GM23248 (cell line): ENCODE measurements around the gene CASK. TPM values are rescaled to one million over a fixed set of nuclear protein-coding genes. Genes with fewer than 3 reads are reported as not detected.

ENCODE experiments used
- DNase-seq: peaks from one replicate; pipeline ENCODE4 v3.0.0-alpha.2; 2015
- H2AFZ ChIP-seq: fragments of 200-600 bp; sonication (generic); 2 replicates; pipeline ENCODE4 v1.6.1; 2016; ENCODE audit warnings: antibody characterized with exemption
- H3F3A ChIP-seq: fragments of 200-600 bp; sonication (generic); 2 replicates; pipeline ENCODE4 v1.6.1; 2016; ENCODE audit warnings: mild to moderate bottlenecking, antibody characterized with exemption, mixed run types; ENCODE audit not compliant: insufficient read depth
- H3K27ac ChIP-seq: fragments of 200-600 bp; sonication (generic); 2 replicates; pipeline ENCODE4 v1.5.1; 2016; ENCODE audit warnings: mild to moderate bottlenecking
- H3K27me3 ChIP-seq: fragments of 200-600 bp; sonication (generic); replicated peaks from 2 replicates; pipeline ENCODE4 v1.6.1; 2016; ENCODE audit warnings: mild to moderate bottlenecking; ENCODE audit not compliant: insufficient read depth
- H3K36me3 ChIP-seq: fragments of 200-600 bp; sonication (generic); 2 replicates; pipeline ENCODE4 v1.6.1; 2016; ENCODE audit warnings: low read depth, mild to moderate bottlenecking
- H3K4me1 ChIP-seq: fragments of 200-600 bp; sonication (generic); 2 replicates; pipeline ENCODE4 v1.6.1; 2016; ENCODE audit warnings: mild to moderate bottlenecking; ENCODE audit not compliant: insufficient read depth
- H3K4me2 ChIP-seq: fragments of 200-600 bp; sonication (generic); one replicate; pipeline ENCODE4 v1.6.1; 2016; ENCODE audit warnings: mild to moderate bottlenecking; ENCODE audit not compliant: unreplicated experiment
- H3K4me3 ChIP-seq: fragments of 200-600 bp; sonication (generic); 2 replicates; pipeline ENCODE4 v1.5.1; 2016; ENCODE audit warnings: mild to moderate bottlenecking
- H3K79me2 ChIP-seq: fragments of 200-600 bp; sonication (generic); 2 replicates; pipeline ENCODE4 v1.6.1; 2016; ENCODE audit warnings: mild to moderate bottlenecking; ENCODE audit not compliant: insufficient read depth
- H3K9ac ChIP-seq: fragments of 200-600 bp; sonication (generic); 2 replicates; pipeline ENCODE4 v1.6.1; 2016; ENCODE audit warnings: mild to moderate bottlenecking
- H3K9me2 ChIP-seq: fragments of 200-600 bp; sonication (generic); 2 replicates; pipeline ENCODE4 v1.6.1; 2016; ENCODE audit warnings: mixed run types, mild to moderate bottlenecking, moderate library complexity; ENCODE audit not compliant: insufficient read depth
- H3K9me3 ChIP-seq: fragments of 200-600 bp; sonication (generic); one replicate; pipeline ENCODE4 v1.6.1; 2017; ENCODE audit warnings: low read depth
- H4K20me1 ChIP-seq: fragments of 200-600 bp; sonication (generic); 2 replicates; pipeline ENCODE4 v1.6.0; 2016; ENCODE audit not compliant: insufficient read depth
- EZH2 ChIP-seq: fragments of 200-600 bp; sonication (generic); IDR thresholded peaks from 2 replicates; pipeline ENCODE4 v1.6.1; 2018; ENCODE audit warnings: antibody characterized with exemption, mild to moderate bottlenecking; ENCODE audit not compliant: insufficient read depth, poor library complexity, severe bottlenecking
- EZH2phosphoT487 ChIP-seq: fragments of 200-600 bp; sonication (generic); IDR thresholded peaks from 2 replicates; pipeline ENCODE4 v1.6.1; 2018; ENCODE audit warnings: antibody characterized with exemption, moderate library complexity, mild to moderate bottlenecking, low read depth; ENCODE audit not compliant: insufficient read depth
- WGBS, 2 experiments: methylation state at CpG; one replicate each; pipeline ENCODE4 v1.1.6; 2015 to 2017; ENCODE audit warnings: low lambda C conversion rate in 2 of 2, low coverage in 1 of 2; ENCODE audit errors: missing lambda C conversion rate in 2 of 2; 5-methylcytosine and 5-hydroxymethylcytosine counted together
- in situ Hi-C: fragments of 300-500 bp; cut with MboI; formaldehyde crosslinking; loops from 2 replicates; pipeline ENCODE4 v1.15.0; 2020
- polyA plus RNA-seq: library from polyadenylated mRNA; unstranded; fragments of >200 nt; fragmentation: Nextera tagmentation; extraction: Ambion mirVana; gene quantifications from 2 replicates; pipeline ENCODE4 v1.2.1, GENCODE V29; 2016
- total RNA-seq: library from RNA; depleted of rRNA; stranded (reverse); fragments of >200 nt; shearing (Covaris generic); gene quantifications from 2 replicates; pipeline ENCODE4 v1.2.3, GENCODE V29; 2014

The CASK gene
- total and polyA plus RNA-seq, 2 experiments from 2014 or later: 2.5 to 29.2 TPM

- no peaks in the 10 kb centered on the region for H3K27me3 ChIP-seq
- no peak overlapping the region for H3K4me2 ChIP-seq
- no peak overlapping the region for H3K9ac ChIP-seq
- H3K9me2 ChIP-seq: no peaks in the 10 kb centered on the region
- in situ Hi-C loops: no loop called here
- no peaks in the 10 kb centered on the region for H3K79me2 ChIP-seq
- no peak overlapping the region for H2AFZ ChIP-seq
- no peaks in the 10 kb centered on the region for H3K36me3 ChIP-seq
- no peak overlapping the region for H3K4me3 ChIP-seq
- 96 to 100% methylated on average over 2 of the region's 2 CpGs for WGBS, 2 experiments
- H4K20me1 ChIP-seq: no peaks in the 10 kb centered on the region
- no peaks in the 10 kb centered on the region for H3F3A ChIP-seq
- H3K9me3 ChIP-seq: no peaks in the 10 kb centered on the region
- no peak overlapping the region for H3K27ac ChIP-seq
- no peak for DNase-seq
- no peak for TF ChIP-seq EZH2phosphoT487
- no peak for TF ChIP-seq EZH2
- H3K4me1 ChIP-seq: no peaks in the 10 kb centered on the region
Observed at GRCh38 chrX:41688156-41688555, 235.2 kb downstream of the CASK start.

GRCh38 chrX:41686788-41687187 lies 236.6 kb downstream of the CASK start:
- TF ChIP-seq EZH2 (no peak), EZH2phosphoT487 (no peak)
- Histone ChIP-seq H3K4me2 (no peak overlapping the region), H3K27ac (no peak overlapping the region), H3K79me2 (no peaks in the 10 kb centered on the region), H3F3A (no peaks in the 10 kb centered on the region), H3K36me3 (no peaks in the 10 kb centered on the region), H3K4me3 (no peak overlapping the region), H3K9ac (no peak overlapping the region), H2AFZ (no peak overlapping the region), H3K27me3 (no peaks in the 10 kb centered on the region), H3K9me3 (no peaks in the 10 kb centered on the region), H3K9me2 (no peaks in the 10 kb centered on the region), H4K20me1 (no peaks in the 10 kb centered on the region), H3K4me1 (no peaks in the 10 kb centered on the region)
- 73 to 75% methylated on average over 4 of the region's 4 CpGs for WGBS, 2 experiments
- in situ Hi-C loops: no loop called here
- no peak for DNase-seq

DNA sequence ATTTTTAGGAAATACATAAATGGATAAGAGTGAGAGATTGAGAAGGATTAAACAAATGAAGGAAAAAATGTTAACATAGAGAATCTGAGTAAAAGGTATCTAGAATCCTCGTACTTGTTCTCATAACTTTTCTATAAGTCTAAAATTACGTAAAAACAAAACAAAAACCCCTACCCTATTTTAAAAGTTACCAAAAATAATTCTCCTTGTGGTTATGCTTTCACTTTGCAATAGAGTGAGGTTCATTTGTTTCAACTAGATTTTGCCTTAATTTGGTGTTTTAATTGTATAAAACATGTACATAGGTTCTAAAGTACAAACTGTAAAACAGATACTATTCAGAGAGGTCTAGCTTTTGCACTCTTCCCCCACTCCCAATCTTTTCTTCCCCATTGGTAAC lies 238.4 kb downstream of the CASK start:
- Histone ChIP-seq H3K27ac (no peak overlapping the region), H3K9ac (no peak overlapping the region), H3K9me3 (no peaks in the 10 kb centered on the region), H2AFZ (no peak overlapping the region), H3K79me2 (no peaks in the 10 kb centered on the region), H4K20me1 (no peaks in the 10 kb centered on the region), H3K27me3 (no peaks in the 10 kb centered on the region), H3K36me3 (no peaks in the 10 kb centered on the region), H3K4me2 (no peak overlapping the region), H3K4me1 (no peaks in the 10 kb centered on the region), H3F3A (no peaks in the 10 kb centered on the region), H3K4me3 (no peak overlapping the region), H3K9me2 (no peaks in the 10 kb centered on the region)
- WGBS, 2 experiments: 100% methylated on average over 2 of the region's 2 CpGs
- no peak for DNase-seq
- in situ Hi-C loops: no loop called here
- TF ChIP-seq EZH2phosphoT487: no peak
- no peak for TF ChIP-seq EZH2

DNA sequence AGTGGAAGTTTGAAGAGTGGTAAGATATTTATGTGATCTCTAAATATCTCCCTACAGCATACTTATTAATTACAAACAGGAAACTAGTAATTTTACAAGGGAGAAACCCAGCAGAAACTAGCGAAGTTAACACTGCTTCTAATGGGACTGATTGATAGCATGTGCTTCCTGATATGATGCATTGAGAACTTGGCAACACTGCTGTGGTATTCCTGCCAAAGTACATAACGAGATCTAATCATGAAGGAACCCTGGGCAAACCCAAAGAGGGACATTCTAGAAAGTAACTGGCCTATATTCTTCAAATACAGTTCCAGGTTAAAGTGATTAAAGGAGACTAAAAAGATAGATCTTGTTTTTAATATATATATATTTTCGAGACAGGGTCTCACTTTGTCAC lies 239.2 kb downstream of the CASK start:
- H3K9me2 ChIP-seq: no peaks in the 10 kb centered on the region
- H3K9me3 ChIP-seq: no peaks in the 10 kb centered on the region
- H3K27ac ChIP-seq: no peak overlapping the region
- H3K4me2 ChIP-seq: no peak overlapping the region
- no peaks in the 10 kb centered on the region for H3K4me1 ChIP-seq
- 51 to 68% methylated on average over 3 of the region's 3 CpGs for WGBS, 2 experiments
- no peak for TF ChIP-seq EZH2phosphoT487
- TF ChIP-seq EZH2: no peak
- no peaks in the 10 kb centered on the region for H3F3A ChIP-seq
- no peak overlapping the region for H3K9ac ChIP-seq
- no peak overlapping the region for H3K4me3 ChIP-seq
- no peaks in the 10 kb centered on the region for H3K36me3 ChIP-seq
- in situ Hi-C loops: no loop called here
- H3K79me2 ChIP-seq: no peaks in the 10 kb centered on the region
- H4K20me1 ChIP-seq: no peaks in the 10 kb centered on the region
- no peak for DNase-seq
- H2AFZ ChIP-seq: no peak overlapping the region
- no peaks in the 10 kb centered on the region for H3K27me3 ChIP-seq
